Sigmoid colon (tissue), 4 donors: ENCODE measurements around the gene OPRL1.

Experiments
- CTCF ChIP-seq, 4 experiments: fragments of 450-650 bp in 3 of 4; fragments of 200-600 bp in 1 of 4; IDR thresholded peaks; one replicate each; pipeline ENCODE4 v1.5.1; 2016 to 2019; ENCODE audit warnings: antibody characterized with exemption in 4 of 4, mild to moderate bottlenecking in 3 of 4, moderate library complexity in 2 of 4
- POLR2A ChIP-seq, 2 donors: fragments of 450-650 bp; IDR thresholded peaks; one replicate each; pipeline ENCODE4 v1.6.1; 2016; ENCODE audit warnings: antibody characterized with exemption in 2 of 2, mild to moderate bottlenecking in 2 of 2, moderate library complexity in 2 of 2
- POLR2AphosphoS5 ChIP-seq, 4 donors: sonication (generic); formaldehyde crosslinking; IDR thresholded peaks; one replicate each; pipeline ENCODE4 v1.6.1; 2017; ENCODE audit warnings: antibody characterized with exemption in 4 of 4

GRCh38 chr20:64109831-64110391 lies 30.0 kb downstream of the OPRL1 start:
- TF ChIP-seq CTCF (IDR thresholded peaks at IDR 0.05) = no peak
- TF ChIP-seq POLR2A (IDR thresholded peaks at IDR 0.05) = no peak
- no peak for TF ChIP-seq POLR2AphosphoS5 (IDR thresholded peaks at IDR 0.05)
